CD4-positive, alpha-beta T cell treated with Interleukin-17A for 1 hour (primary cell): ENCODE measurements around the gene FRA10AC1.
"Not testable (repeated sequence)": the region's sequence is repeated elsewhere in the genome, so short reads cannot be mapped to it uniquely, and the experiment has no call there.

Experiments used
- DNase-seq: peaks from one replicate; pipeline ENCODE4 v3.0.0-alpha.2; 2020

Gene FRA10AC1

DNA sequence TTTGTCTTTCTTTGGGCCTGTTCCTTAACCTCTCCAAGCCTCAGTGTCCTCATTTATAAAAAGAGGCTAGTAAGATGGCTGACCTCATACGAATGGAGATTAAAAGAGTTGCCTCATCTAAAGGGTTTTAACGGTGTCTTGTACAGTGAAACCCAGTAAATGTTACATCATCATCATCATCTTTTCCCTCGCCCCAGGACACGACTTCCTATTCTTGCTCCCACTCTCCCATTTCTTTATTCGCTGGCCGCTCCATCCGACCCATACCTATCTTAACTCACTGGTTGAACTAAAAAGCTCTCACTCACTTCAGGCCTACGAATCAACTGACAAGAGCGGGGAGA is 554 bp downstream of the FRA10AC1 start:
- no peak for DNase-seq

DNA sequence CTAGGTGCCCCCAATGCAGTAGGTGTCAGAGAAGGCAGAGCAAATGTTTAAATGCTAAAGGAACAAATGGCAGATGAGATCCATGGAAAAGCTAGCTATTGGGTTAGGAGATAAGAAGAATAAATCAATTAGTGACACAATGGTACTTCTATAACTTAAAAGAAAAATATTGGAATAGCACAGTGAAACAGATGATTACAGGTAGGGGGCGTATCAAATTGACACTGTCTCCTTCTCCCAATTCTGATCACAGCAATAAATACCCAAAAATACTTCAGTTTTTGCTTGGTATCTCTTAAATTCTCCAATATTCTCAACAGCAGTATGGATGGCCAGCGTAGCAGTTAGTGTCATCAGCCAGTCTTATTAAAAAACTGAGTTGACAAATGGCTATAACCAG is 5.2 kb downstream of the FRA10AC1 start:
- no peak for DNase-seq

DNA sequence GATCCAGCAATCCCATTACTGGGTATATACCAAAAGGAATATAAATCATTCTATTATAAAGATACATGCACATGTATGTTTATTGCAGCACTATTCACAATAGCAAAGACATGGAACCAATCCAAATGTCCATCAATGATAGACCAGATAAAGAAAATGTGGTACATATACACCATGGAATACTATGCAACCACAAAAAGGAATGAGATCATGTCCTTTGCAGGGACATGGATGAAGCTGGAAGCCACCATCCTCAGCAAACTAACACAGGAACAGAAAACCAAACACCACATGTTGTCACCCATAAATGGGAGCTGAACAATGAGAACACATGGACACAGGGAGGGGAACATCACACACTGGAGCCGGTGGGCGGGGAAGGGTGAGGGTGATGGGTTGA is 5.8 kb downstream of the FRA10AC1 start:
- DNase-seq = not testable (repeated sequence)

DNA sequence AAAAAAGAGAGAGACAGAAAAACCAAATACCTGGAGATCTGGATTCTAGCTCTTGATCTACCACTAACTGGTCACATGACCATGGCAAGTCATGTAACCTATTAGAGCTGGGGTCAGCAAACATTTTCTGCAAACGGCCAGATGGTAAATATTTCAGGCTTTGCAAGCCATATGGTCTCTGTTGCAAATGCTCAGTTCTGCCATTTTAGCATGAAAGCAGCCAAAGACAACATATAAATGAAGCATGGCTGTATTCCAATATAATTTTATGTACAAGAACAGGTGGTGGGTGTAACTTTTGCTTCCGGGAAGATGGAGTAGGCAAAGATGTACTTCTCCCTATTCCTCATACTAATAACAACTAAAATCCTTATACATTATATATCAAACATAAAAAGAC is 6.7 kb downstream of the FRA10AC1 start:
- DNase-seq = no peak

DNA sequence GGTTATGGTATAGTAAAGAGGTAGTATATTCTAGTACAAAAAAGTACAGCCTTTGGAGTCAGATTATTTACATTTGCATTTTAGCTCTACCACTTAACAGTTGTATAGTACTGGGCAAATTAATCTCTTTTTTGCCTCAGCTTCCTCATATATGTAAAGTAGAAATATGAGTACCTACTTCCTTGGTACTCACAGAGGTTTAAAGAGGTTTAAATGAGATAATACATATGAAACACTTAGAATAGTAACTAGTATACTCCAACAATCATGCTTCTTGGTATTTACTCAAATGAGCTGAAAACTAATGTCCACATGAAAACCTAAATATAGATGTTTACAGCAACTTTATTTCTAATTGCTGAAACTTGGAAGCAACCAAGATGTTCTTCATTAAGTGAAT is 14.7 kb downstream of the FRA10AC1 start:
- no peak for DNase-seq

DNA sequence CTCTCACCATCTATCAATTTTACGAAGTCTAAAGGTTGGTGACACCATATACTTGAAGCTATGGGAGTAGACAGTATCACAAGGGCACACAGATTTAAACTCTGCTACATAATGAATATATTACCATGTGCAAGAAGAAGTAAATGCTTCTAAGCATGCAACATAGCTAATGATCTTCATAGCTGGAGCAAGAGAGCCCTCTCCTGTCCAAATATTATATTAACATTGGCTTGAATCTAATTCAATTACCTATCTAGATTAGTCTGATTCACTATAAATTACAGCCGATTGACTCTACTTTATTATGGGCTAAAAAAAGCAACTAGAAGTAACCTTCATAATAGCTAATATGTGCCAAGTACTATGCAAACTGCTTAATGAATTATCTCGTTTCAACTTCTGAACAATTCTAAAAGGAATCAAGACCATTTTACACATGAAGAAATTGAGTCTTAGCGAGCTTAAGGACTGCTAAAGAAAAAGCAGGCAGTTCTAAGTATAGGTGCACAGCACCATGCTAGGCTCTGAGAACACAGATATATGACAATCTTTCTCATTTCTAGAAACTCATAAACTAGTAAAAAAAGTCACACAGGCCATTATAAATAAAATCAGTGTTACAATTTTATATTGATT is 21.9 kb downstream of the FRA10AC1 start:
- DNase-seq = peak; percentile 15

DNA sequence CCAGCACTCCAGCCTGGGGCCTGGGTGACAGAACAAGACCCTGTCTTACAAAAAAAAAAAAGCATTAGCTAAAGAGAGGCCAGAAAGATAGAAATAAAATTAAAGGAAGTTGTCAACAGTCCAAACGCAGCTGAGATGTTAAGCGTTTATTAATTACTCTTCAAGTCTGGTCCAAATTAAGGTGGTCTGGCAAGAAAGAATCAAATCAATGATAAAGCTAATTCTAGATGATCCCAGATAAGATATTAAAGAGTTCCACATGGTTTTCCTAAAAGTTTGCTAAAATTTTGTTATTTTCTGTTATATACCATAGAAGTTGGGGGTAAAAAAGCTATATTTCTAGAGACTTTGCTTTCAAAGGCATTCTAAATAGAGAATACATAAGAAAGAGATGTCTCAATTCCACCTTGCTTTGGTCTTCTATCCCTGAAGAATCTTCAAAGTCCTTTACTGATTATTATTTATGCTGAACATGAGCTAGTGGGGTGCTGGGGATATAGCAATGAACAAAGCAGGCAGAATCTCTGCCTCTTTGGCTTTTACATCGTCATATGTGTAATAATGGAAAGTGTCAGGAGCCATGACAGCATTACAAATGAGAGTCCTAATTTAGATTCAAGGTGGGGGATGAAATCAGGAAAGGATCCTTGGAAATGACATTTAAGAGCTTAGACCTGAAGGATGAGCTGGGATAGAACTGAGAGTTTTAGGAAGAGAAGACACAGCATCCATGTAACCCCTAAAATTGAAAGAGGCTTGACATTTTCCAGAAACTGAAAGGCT is 23.4 kb downstream of the FRA10AC1 start:
- no peak for DNase-seq

DNA sequence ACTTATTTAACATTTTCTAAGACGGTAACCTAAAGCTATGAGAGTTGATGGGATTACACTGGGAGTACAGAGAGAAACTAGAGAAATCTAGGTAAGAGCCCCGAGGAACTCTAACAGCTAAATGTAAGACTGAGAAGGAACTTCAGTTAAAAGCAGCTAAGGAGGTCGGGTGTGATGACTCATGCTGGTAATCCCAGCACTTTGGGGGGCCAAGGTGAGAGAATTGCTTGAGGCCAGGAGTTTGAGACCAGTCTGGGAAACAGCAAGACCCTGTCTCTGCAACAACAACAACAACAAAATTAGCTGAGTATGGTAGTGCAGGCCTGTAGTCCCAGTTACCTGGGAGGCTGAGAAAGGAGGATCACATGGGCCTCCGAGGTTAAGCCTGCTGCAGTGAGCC is 24.0 kb downstream of the FRA10AC1 start:
- DNase-seq = no peak

DNA sequence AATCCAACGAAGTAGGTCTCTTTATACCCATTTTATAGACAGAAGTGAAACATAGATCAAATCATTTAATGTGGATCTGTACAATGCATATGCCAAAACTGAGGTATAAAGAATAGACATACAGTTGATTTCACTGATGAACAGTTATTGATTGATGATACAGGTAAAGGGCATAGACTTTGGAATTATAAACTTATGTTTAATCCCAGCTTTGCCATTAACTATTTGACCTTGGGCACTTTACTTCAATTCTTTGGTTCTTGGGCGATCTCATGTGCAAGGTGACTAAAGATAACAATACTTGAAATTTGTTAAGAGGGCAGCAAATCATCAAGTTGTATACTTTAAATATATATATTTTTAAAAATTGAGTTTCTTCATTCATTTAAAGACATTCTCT is 28.6 kb downstream of the FRA10AC1 start:
- no peak for DNase-seq

DNA sequence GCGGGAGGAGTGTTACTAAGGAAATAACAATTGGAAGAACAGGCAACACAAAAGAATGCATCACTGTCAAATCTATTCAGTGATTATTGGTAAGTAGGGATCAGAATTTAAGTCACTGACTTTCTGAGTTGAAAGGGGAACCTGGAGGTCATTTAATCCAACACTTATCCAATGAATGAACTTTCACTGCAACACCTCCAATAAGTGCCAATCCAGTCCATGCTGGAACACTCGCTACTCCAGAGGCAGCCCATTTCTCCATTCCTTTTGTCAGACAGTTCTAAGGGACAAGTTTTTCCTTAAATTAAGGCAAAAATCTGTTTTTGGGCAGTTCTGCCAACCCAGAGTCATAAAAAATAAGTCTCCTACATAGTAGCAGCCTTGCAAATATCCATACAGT is 29.5 kb downstream of the FRA10AC1 start:
- no peak for DNase-seq

DNA sequence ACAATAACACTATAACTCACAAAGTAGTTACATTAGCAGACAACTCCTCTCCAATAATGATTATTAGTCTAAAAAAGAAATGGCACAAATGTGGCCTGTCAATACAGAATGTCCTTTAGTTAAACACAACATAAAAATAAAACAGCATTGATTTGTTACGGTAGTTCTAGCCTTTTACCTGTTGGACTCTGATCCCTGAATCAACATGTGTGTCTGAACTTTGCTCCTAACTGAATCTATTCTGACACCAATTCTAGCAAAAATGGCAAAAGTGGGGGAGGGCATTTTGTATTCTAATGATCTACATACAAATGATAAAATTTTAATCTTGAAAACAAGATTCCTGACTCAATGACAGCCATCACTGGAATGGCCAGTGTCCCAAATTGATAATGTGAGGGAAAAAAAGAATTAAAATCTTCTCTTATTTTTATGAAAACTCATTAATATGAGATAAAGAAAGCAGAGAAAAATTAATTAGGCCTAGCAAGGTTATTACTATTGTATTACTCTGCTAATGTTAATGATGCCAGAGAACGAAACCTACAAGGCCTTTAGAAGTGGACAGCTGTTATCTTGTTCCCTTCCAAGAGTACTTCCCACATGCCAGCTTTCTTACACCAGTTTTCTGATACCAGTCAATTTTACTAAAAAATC is 30.2 kb downstream of the FRA10AC1 start:
- DNase-seq = no peak

DNA sequence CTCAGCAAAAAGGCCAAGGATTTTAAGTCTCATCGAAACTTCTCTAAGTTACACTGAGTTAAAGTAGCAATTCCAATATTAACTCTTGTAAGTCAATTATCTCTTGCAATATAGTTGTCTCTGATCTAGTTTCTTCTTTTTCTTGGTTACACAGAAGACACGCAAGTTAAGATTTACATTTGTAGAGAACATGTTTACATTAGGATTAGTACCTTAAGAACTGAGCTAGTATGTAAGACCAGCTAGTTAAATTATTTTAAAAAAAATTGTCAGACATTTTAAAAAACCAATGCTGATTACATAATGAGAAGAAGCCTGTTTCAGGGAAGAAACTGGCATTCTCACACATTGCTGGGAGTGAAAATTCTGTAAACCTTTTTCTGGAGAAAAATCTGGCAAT is 31.4 kb downstream of the FRA10AC1 start:
- DNase-seq = no peak

DNA sequence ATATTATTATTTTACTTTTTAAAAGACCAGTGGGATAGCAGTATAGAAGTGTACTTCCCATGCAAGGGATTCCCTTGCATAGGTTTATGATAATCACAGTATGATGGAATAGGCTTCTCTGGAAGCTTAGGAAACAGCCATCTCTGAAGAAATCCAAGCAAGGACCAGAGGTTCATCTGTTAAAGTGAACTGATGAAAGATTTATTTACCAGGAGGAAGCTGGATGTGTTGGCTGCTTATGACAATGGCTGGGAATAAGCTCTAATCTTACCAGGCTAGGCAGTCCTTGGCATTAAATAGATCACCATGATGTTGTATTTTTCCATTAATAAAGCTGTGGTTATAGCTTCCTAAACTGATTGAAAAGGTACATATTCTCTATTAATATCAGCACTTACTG is 32.0 kb downstream of the FRA10AC1 start:
- DNase-seq = no peak

DNA sequence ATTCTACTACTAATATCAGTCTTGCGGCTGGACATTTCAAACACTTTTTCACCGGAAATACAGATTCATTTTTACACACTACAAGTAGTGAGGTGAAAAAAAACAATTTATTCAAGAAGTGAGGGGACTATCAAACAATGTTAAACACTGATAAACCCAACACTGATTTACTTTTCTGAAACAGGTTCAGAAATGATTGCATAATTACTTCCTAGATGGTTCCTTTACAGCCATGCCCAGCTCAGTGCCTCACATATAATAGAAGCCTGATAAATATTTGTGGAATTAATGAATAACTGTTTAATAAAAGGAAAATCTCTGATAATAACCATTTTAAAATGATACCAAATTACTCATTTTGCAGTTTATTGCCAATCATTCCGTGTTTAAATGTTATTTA is 34.6 kb downstream of the FRA10AC1 start:
- DNase-seq = no peak

DNA sequence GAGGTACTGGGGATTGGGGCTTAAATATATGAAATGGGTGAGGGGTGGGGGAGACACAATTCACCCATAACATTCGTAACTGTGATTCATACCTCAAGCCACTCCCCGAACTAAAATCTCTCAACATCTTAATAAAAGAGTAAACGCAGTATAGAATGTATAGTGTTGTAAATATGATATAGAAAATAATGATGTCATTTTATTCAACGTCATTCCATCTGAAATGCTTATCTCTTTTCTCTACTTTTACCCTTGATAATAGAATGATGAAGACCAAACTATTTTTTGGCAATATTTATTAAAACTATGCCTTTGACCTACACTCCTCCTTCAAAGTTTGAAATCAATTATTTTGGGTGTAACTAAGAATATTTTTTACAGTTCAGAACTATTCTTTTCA is 36.4 kb downstream of the FRA10AC1 start:
- DNase-seq = no peak

DNA sequence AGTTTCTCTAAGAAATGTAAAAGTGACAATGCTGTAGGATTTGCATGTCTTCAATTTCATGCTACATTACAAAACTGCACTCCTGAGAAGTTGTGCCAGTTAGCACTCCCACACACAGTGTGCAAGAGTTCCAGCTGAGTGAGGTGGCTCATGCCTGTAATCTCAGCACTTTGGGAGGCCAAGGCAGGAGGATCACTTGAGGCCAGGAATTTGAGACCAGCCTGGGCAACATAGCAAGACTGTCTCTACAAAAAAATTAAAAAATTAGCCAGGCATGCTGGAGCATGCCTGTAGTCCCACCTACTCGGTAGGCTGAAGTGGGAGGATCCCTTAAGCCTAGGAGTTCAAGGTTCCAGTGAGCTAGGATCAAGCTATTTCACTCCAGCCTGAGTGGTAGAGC is 44.6 kb downstream of the FRA10AC1 start:
- DNase-seq = no peak

DNA sequence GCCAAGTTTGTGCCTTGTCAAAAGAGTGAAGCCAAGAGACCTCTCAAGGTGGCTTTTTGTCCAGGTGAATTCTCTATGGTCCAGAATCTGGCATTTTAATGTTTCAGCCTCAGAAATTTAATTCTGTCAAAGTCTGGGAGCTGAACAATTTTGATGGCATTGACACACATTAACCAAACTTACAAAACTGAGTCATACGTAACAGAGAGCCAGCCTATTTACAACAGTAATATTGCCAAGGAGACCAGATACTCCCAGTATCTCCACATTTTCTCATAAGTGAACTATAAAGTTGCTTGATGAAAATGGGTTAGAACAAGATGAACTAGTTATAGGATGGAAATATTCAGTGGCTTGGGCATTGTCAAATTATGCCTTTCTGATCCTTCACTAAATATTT is 46.2 kb downstream of the FRA10AC1 start:
- DNase-seq = no peak

DNA sequence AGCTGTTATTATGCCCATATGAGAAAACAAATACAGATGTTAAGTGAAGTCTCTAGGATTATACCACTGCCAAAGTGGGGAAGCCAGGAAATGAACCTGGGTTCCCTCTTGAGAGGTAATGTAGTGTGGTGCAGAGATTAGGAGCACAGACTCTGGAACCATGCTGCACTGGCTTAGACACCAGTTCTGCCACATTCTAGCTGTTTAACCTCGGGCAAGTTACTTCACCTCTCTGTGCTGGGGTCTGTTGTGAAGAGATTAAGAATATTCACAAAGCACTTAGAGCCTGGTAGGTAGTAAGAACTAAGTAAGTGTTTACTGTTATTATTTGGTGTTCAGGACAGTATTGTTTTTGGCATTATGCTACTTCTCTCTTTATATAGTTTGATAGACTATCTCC is 48.2 kb downstream of the FRA10AC1 start:
- DNase-seq = no peak

DNA sequence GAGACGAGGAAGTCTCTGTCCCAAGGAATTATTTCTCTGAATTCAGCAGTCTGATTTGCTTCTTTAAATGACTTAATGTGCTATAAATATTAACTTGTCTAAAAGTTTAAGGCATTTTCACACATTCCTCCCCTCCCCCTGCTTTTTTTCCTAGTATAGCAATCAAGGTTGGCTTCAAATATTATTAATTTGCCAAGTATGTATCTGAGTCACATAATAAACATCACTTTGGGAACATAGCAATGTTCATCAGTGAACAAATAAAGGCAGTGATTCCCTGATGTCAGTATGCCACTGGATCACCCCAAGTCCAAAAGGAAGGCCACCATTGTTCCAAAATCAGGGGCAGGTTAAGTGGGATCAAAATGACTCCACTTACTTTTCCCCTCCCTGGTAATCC is 49.5 kb downstream of the FRA10AC1 start:
- DNase-seq = no peak

DNA sequence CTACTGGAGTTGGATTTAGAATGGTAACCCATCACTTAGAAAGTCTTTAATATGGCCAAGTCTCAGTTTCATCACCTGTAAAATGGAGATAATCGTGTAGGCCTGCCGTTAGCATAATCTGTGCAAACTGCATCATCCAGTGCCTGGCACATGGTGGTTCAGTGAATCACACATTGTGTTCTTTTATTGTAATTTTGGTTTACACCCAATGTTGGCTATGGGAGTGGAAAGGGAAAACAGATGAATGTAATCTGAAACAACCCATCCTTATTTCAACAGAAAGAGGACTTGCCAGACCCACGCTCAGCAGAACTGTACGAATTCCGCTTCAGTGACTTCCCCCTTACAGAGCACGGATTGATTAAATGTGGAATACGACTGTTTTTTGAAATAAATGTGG is 62.6 kb downstream of the FRA10AC1 start:
- no peak for DNase-seq

DNA sequence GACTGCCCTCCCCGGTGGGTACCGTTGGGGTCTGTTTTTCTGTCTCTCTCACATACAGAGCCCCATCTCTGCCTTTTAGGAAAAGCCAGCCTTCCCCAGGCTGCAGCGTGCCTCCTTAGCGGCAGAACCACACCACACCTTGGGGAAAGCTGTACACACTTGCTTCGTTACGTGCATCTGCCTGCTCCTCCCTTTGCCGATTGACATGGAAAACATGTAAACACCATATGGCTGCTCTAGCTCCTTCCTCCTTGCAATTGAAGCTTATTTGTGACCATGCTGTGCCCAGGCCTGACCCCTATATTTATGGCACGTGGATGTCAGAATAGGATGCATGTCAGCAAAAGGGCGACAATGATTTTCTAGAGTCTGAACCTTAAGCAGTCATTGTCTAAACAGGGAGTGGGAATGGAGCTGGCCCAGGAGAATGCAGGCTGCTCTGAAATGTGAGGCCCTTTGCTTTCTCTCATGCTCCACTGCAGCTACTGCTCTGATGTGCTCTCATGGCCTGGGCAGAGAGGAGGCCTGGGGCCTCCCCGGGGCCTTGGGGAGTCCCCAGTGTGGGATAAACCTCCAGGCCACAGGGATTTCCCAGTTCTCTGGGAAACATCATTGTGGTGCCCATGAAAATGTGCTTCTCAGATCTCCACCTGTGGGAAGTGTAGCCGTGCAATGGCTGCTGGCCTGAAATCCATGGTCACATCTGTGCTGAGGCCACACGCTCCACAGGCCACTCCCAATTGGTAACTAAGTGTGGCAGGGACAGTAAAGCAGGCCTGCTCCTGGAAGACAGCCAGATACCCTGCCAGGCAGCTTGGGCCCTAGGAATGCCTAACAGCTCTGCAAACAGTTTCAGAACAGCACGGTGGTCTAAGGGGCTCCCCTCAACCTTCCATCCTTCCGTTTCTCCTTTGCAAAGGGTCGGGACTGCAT is 71.5 kb downstream of the FRA10AC1 start:
- DNase-seq = no peak

DNA sequence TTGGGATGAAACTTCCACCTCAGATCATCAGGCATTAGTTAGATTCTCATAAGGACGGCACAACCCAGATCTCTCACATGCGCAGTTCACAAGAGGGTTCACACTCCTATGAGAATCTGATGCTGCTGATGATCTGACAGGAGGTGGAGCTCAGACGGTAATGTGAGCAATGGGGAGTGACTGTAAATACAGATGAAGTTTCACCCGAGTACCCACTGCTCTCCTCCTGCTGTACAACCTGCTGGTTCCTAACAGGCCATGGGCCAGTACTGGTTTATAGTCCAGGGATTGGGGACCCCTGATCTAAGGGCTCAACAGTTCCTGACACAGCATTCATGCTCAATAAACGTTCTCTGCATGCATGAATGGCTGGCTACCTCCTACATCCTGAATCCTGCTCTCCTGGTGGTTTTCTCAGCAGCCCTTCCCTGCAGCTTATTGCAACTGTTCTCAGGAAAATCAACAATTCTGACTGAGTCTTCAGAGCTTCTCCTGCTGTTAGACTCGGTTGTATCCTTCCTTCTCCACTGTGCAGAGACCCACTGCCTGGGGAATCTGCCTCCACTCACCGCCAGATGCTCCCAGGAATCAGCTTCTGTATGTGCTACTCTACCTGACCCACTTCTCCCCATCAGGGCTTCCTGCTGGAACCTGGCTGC is 72.6 kb downstream of the FRA10AC1 start:
- no peak for DNase-seq

DNA sequence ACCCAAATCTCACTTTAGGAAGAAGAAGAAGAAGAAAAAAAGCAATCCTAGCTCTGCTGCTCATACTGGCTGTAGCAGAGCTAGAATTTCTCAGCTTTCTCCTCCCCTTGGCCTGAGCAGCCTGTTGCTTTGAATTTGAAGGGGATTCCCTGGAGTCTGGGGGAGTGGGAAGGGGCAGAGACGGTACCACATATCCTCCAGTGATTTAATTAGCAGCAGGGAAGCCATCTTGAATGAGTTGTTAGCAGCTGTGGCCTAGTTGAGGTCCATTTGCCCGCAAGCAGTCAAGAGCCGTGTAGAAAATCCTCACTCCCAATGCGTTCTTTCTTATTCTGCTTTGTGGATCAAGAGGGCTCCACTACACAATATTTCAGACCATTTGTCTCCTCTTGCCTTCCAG is 73.5 kb downstream of the FRA10AC1 start:
- DNase-seq = no peak
